Parathyroid adenoma (tissue), 2 donors: ENCODE results near the gene EIF6.

Source experiments
- H2AFZ ChIP-seq: fragments of 300-600 bp; sonication (generic); one replicate; pipeline ENCODE4 v1.7.0; 2017; ENCODE audit warnings: antibody characterized with exemption, mild to moderate bottlenecking
- H3K27ac ChIP-seq: fragments of 300-600 bp; sonication (generic); one replicate; pipeline ENCODE4 v1.7.0; 2017
- H3K27me3 ChIP-seq: fragments of 300-600 bp; sonication (generic); one replicate; pipeline ENCODE4 v1.7.0; 2017; ENCODE audit warnings: low read length; ENCODE audit not compliant: control insufficient read depth, insufficient read depth
- H3K36me3 ChIP-seq: fragments of 300-600 bp; sonication (generic); one replicate; pipeline ENCODE4 v1.7.0; 2017; ENCODE audit warnings: low read length; ENCODE audit not compliant: control insufficient read depth, insufficient read depth
- H3K4me1 ChIP-seq: fragments of 300-600 bp; sonication (generic); one replicate; pipeline ENCODE4 v1.7.0; 2017; ENCODE audit warnings: control low read depth
- H3K4me2 ChIP-seq: fragments of 300-600 bp; sonication (generic); one replicate; pipeline ENCODE4 v1.7.0; 2017; ENCODE audit warnings: low read length
- H3K4me3 ChIP-seq: fragments of 300-600 bp; sonication (generic); one replicate; pipeline ENCODE4 v1.7.0; 2017; ENCODE audit warnings: low read depth, low read length
- H3K79me2 ChIP-seq: fragments of 300-600 bp; sonication (generic); one replicate; pipeline ENCODE4 v1.7.0; 2017; ENCODE audit warnings: control low read depth
- H3K9ac ChIP-seq: fragments of 300-600 bp; sonication (generic); one replicate; pipeline ENCODE4 v1.7.0; 2017; ENCODE audit warnings: mild to moderate bottlenecking
- H3K9me3 ChIP-seq: fragments of 300-600 bp; sonication (generic); one replicate; pipeline ENCODE4 v1.7.0; 2017; ENCODE audit warnings: low read length; ENCODE audit not compliant: control insufficient read depth
- TF ChIP-seq, protein P1 (sequence below): fragments of 300-600 bp; sonication (generic); IDR thresholded peaks from one replicate; pipeline ENCODE4 v1.7.0; 2017; ENCODE audit warnings: antibody characterized with exemption, mild to moderate bottlenecking
- donor health status: primary hyperparathyroidism.

Gene EIF6

DNA sequence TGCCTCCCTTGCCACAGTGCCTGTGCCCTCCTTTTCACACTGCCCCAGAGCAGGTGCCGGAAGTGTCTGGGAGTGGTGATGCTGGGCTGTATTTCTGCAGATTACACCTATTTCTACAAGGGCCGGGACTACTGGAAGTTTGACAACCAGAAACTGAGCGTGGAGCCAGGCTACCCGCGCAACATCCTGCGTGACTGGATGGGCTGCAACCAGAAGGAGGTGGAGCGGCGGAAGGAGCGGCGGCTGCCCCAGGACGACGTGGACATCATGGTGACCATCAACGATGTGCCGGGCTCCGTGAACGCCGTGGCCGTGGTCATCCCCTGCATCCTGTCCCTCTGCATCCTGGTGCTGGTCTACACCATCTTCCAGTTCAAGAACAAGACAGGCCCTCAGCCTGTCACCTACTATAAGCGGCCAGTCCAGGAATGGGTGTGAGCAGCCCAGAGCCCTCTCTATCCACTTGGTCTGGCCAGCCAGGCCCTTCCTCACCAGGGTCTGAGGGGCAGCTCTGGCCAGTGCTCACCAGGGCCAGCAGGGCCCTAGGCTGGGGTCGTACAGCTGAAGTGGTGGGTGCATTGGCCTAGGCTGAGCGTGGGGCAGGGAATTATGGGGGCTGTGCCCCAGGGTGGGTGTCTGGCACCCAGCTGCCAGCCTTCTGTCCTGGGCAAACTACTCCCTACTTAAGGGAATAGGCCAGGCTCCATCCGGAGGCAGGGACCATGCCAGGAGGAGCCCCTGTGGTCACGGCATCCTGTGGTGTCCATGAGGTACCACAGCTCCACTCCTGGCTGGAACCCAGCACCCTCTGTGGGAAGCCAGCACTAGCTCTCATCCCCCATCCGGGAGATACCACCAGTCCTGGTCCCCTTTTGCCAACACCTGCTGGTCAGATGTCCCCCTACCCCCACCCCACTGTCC is 10.1 kb downstream of the EIF6 start:
- H3K9me3 ChIP-seq = no peaks in the 10 kb centered on the region
- H3K79me2 ChIP-seq = peaks cover 6% of the 10 kb centered on the region
- TF ChIP-seq, protein P1, sequence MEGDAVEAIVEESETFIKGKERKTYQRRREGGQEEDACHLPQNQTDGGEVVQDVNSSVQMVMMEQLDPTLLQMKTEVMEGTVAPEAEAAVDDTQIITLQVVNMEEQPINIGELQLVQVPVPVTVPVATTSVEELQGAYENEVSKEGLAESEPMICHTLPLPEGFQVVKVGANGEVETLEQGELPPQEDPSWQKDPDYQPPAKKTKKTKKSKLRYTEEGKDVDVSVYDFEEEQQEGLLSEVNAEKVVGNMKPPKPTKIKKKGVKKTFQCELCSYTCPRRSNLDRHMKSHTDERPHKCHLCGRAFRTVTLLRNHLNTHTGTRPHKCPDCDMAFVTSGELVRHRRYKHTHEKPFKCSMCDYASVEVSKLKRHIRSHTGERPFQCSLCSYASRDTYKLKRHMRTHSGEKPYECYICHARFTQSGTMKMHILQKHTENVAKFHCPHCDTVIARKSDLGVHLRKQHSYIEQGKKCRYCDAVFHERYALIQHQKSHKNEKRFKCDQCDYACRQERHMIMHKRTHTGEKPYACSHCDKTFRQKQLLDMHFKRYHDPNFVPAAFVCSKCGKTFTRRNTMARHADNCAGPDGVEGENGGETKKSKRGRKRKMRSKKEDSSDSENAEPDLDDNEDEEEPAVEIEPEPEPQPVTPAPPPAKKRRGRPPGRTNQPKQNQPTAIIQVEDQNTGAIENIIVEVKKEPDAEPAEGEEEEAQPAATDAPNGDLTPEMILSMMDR = no peak
- no peak overlapping the region for H3K27ac ChIP-seq
- peaks cover 14% of the 10 kb centered on the region for H3K4me1 ChIP-seq
- no peak overlapping the region for H3K4me3 ChIP-seq
- H3K36me3 ChIP-seq = no peaks in the 10 kb centered on the region
- no peaks in the 10 kb centered on the region for H3K27me3 ChIP-seq
- no peak overlapping the region for H3K9ac ChIP-seq
- no peak overlapping the region for H3K4me2 ChIP-seq
- H2AFZ ChIP-seq = no peak overlapping the region

DNA sequence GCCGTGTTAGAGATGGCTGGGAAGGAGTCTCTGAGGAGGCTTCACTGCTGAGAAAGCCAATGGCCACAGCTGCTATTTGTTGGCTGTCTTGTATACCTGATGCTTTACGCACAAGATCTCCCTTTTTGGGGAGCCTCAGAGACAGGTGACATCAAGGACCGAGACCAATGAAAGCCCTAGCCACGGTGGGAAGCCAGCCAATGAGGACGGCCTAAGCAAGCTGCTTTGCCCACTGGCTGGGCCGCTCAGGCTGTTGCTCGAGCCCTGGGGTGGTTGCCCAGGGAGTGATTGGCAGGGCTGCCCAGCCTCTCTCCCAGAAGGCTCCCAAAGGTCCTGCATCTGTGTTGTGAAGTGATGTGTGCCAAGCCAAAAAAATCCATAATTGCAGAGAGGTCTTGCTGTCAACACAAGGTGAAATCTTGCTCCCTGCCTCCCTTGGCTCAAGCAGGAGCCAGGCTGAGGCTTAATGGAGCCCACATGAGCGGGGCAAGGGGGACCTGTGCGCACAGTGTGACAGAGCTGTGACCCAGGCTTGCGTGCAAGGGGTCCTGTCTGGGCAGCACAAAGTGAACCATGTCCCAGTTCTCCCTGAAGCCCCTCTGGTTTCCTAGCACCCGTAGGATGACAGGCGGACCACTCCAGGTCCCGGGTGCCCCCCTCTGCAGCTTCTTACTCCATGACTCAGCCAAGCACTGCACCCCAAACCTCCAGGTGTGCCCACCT is 11.0 kb downstream of the EIF6 start:
- H3K36me3 ChIP-seq = no peaks in the 10 kb centered on the region
- no peak overlapping the region for H3K27ac ChIP-seq
- no peak overlapping the region for H3K4me2 ChIP-seq
- no peak overlapping the region for H3K4me3 ChIP-seq
- no peaks in the 10 kb centered on the region for H3K9me3 ChIP-seq
- H3K4me1 ChIP-seq = peaks cover 14% of the 10 kb centered on the region
- H3K9ac ChIP-seq = no peak overlapping the region
- TF ChIP-seq, protein P1 = no peak
- H2AFZ ChIP-seq = no peak overlapping the region
- peaks cover 6% of the 10 kb centered on the region for H3K79me2 ChIP-seq
- H3K27me3 ChIP-seq = no peaks in the 10 kb centered on the region

DNA sequence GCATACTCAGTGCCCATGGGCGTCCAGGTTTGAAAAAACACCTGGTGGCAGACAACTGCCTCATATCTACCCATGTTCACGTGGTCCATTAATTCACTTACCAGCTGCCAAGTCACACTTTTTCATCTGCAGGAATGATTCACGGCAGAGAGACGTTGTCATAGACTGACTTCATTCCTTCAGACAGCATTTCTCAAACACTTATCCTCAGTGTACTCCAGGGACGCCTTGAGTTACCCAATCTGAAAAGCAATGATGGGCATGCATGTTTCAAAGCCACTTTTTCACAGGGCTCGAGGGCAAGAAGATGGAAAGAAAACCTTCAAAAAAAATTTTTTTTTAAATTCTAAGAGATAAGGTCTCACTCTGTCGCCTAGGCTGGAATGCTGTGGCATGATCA is 12.7 kb downstream of the EIF6 start:
- Histone ChIP-seq H3K27me3 (no peaks in the 10 kb centered on the region), H3K4me2 (no peak overlapping the region), H3K79me2 (peaks cover 6% of the 10 kb centered on the region), H3K4me1 (peaks cover 6% of the 10 kb centered on the region), H3K27ac (no peak overlapping the region), H3K36me3 (no peaks in the 10 kb centered on the region), H3K9me3 (no peaks in the 10 kb centered on the region), H3K4me3 (no peak overlapping the region), H3K9ac (no peak overlapping the region), H2AFZ (no peak overlapping the region)
- TF ChIP-seq, protein P1 = no peak

GRCh38 chr20:35271073-35271882 is 13.3 kb downstream of the EIF6 start:
- Histone ChIP-seq H3K9ac (no peak overlapping the region), H3K27ac (no peak overlapping the region), H3K27me3 (no peaks in the 10 kb centered on the region), H3K36me3 (no peaks in the 10 kb centered on the region), H3K4me3 (no peak overlapping the region), H2AFZ (no peak overlapping the region), H3K4me2 (no peak overlapping the region), H3K4me1 (peaks cover 3% of the 10 kb centered on the region), H3K9me3 (no peaks in the 10 kb centered on the region), H3K79me2 (peaks cover 4% of the 10 kb centered on the region)
- TF ChIP-seq, protein P1 = no peak
